IMR-90 (cell line): ENCODE measurements around the gene LRRC4C. TPM values are rescaled to one million over a fixed set of nuclear protein-coding genes. Genes with fewer than 3 reads are reported as not detected.
A peak's percentile ranks its signal among the peaks of the same experiment; 100 is the strongest.

Source experiments
- ATAC-seq: fragments of 200-7000 bp; cut with Tn5 transposase; 2 replicates; pipeline ENCODE4 v1.9.1; 2020; ENCODE audit warnings: low read depth, mild to moderate bottlenecking, moderate library complexity
- BruUV-seq: library from RNA; stranded (reverse); fragments of 400-500 nt; replicated peaks from 2 replicates; lab custom pipeline; 2021; lab: Mats Ljungman, UMichigan
- CTCF ChIA-PET: fragments of 300-600 bp; formaldehyde crosslinking; extraction: SDS; loops from one replicate; lab custom pipeline; 2021; ENCODE audit warnings: antibody characterized with exemption; lab: Yijun Ruan, JAX
- POLR2A ChIA-PET: fragments of 300-600 bp; sonication (Branson Sonifier 250); formaldehyde crosslinking; loops from one replicate; lab custom pipeline; 2022; ENCODE audit warnings: antibody characterized with exemption; ENCODE audit not compliant: unreplicated experiment; lab: Charles Lee
- DNase-seq: peaks from one replicate; pipeline ENCODE4 v3.0.0; 2013
- H2AFZ ChIP-seq: replicated peaks from 2 replicates; pipeline ENCODE3; 2013; ENCODE audit warnings: low read length, mild to moderate bottlenecking; ENCODE audit not compliant: poor library complexity
- H2AK5ac ChIP-seq: 2 replicates; pipeline ENCODE4 v1.6.1; 2013; ENCODE audit warnings: low read depth, low read length, inconsistent platforms
- H2AK9ac ChIP-seq: replicated peaks from 2 replicates; pipeline ENCODE3; 2013; ENCODE audit warnings: mild to moderate bottlenecking, low read depth, low read length, moderate library complexity; ENCODE audit not compliant: poor library complexity
- H2BK120ac ChIP-seq: 2 replicates; pipeline ENCODE4 v1.6.1; 2013; ENCODE audit warnings: low read depth, low read length, inconsistent platforms
- H2BK15ac ChIP-seq: 3 replicates; pipeline ENCODE4 v1.6.1; 2013; ENCODE audit warnings: low read depth, low read length, inconsistent platforms
- H2BK20ac ChIP-seq: 2 replicates; pipeline ENCODE4 v1.6.1; 2013; ENCODE audit warnings: low read depth, mild to moderate bottlenecking, inconsistent platforms, low read length, moderate library complexity
- H2BK5ac ChIP-seq: 2 replicates; pipeline ENCODE4 v1.6.1; 2013; ENCODE audit warnings: mild to moderate bottlenecking, low read depth, low read length, inconsistent platforms; ENCODE audit not compliant: poor library complexity, severe bottlenecking
- H3K14ac ChIP-seq: replicated peaks from 2 replicates; pipeline ENCODE4 v1.6.1; 2013; ENCODE audit warnings: low read depth, low read length, inconsistent platforms
- H3K18ac ChIP-seq: 2 replicates; pipeline ENCODE4 v1.6.1; 2013; ENCODE audit warnings: low read depth, low read length, control low read depth
- H3K23ac ChIP-seq: 2 replicates; pipeline ENCODE4 v1.6.1; 2013; ENCODE audit warnings: low read depth, low read length, inconsistent platforms
- H3K27ac ChIP-seq: 2 replicates; pipeline ENCODE4 v1.5.1; 2013; ENCODE audit warnings: mild to moderate bottlenecking, control low read depth, low read length; ENCODE audit not compliant: insufficient read depth
- H3K27me3 ChIP-seq: 2 replicates; pipeline ENCODE4 v1.6.1; 2013; ENCODE audit warnings: low read length; ENCODE audit not compliant: control insufficient read depth, insufficient read depth
- H3K36me3 ChIP-seq: 2 replicates; pipeline ENCODE4 v1.6.1; 2013; ENCODE audit warnings: low read length, mixed read lengths; ENCODE audit not compliant: control insufficient read depth, insufficient read depth
- H3K4ac ChIP-seq: 2 replicates; pipeline ENCODE4 v1.6.1; 2013; ENCODE audit warnings: low read depth, low read length, inconsistent platforms
- H3K4me1 ChIP-seq: 2 replicates; pipeline ENCODE4 v1.6.1; 2013; ENCODE audit warnings: low read length, mixed read lengths; ENCODE audit not compliant: control insufficient read depth, insufficient read depth
- H3K4me2 ChIP-seq: 2 replicates; pipeline ENCODE4 v1.6.1; 2013; ENCODE audit warnings: low read depth, mild to moderate bottlenecking, control low read depth, low read length, moderate library complexity
- H3K4me3 ChIP-seq: 2 replicates; pipeline ENCODE4 v1.5.1; 2013; ENCODE audit warnings: low read depth, mild to moderate bottlenecking, control low read depth, low read length, moderate library complexity; ENCODE audit not compliant: insufficient read depth
- H3K56ac ChIP-seq: 2 replicates; pipeline ENCODE4 v1.6.1; 2013; ENCODE audit warnings: low read length, inconsistent platforms; ENCODE audit not compliant: insufficient read depth; ENCODE audit errors: extremely low read depth
- H3K79me1 ChIP-seq, 2 experiments: 2 replicates each; pipeline ENCODE4 v1.6.1; 2013; ENCODE audit warnings: low read length in 2 of 2, inconsistent platforms in 1 of 2, low read depth in 1 of 2
- H3K9ac ChIP-seq: 2 replicates; pipeline ENCODE4 v1.6.1; 2013; ENCODE audit warnings: low read depth, low read length, control low read depth
- H3K9me1 ChIP-seq: 2 replicates; pipeline ENCODE4 v1.6.1; 2013; ENCODE audit warnings: low read length, inconsistent platforms; ENCODE audit not compliant: insufficient read depth
- H3K9me3 ChIP-seq: 2 replicates; pipeline ENCODE4 v1.6.1; 2013; ENCODE audit warnings: low read length; ENCODE audit not compliant: control insufficient read depth, insufficient read depth
- H4K20me1 ChIP-seq: 2 replicates; pipeline ENCODE4 v1.6.1; 2013; ENCODE audit warnings: low read length, inconsistent platforms; ENCODE audit not compliant: insufficient read depth
- H4K5ac ChIP-seq: 2 replicates; pipeline ENCODE4 v1.6.1; 2013; ENCODE audit warnings: mild to moderate bottlenecking, low read depth, low read length, control low read depth
- H4K8ac ChIP-seq, 2 experiments: 2 replicates each; pipeline ENCODE4 v1.6.1; 2013; ENCODE audit warnings: low read depth in 2 of 2, low read length in 2 of 2, control low read depth in 1 of 2, inconsistent platforms in 1 of 2
- H4K91ac ChIP-seq: 2 replicates; pipeline ENCODE4 v1.6.1; 2013; ENCODE audit warnings: low read depth, low read length, inconsistent platforms; ENCODE audit not compliant: insufficient read depth
- MAFK ChIP-seq: IDR thresholded peaks from 2 replicates; pipeline ENCODE4 v1.6.1; 2012; ENCODE audit warnings: low read depth, low read length, improper control_type of control experiment
- NFE2L2 ChIP-seq: fragments of 150-350 bp; IDR thresholded peaks from 2 replicates; pipeline ENCODE4 v1.6.1; 2016; ENCODE audit warnings: low read depth, mild to moderate bottlenecking, low read length
- RCOR1 ChIP-seq: IDR thresholded peaks from 2 replicates; pipeline ENCODE4 v1.6.1; 2012; ENCODE audit warnings: mild to moderate bottlenecking, low read length, improper control_type of control experiment; ENCODE audit not compliant: insufficient replicate concordance
- WGBS, 2 experiments: methylation state at CpG; one replicate each; pipeline versions ENCODE4 v1.1.5 to v1.1.7; 2013; ENCODE audit warnings: missing lambda C conversion rate in 2 of 2; ENCODE audit not compliant: insufficient read length in 1 of 2; ENCODE audit errors: extremely low coverage in 2 of 2; 5-methylcytosine and 5-hydroxymethylcytosine counted together
- dilution Hi-C: fragments of 300-500 bp; cut with HindIII; formaldehyde crosslinking; loops from one replicate; pipeline ENCODE4 v1.14.3; 2018; ENCODE audit warnings: low sequenced_read_pairs; ENCODE audit not compliant: unreplicated experiment
- in situ Hi-C: fragments of 300-500 bp; cut with MboI; formaldehyde crosslinking; loops from 3 replicates; pipeline ENCODE4 v1.14.3; 2019; ENCODE audit warnings: low sequenced_read_pairs, inconsistent platforms, mixed read lengths
- intact Hi-C: fragments of 100-400 bp; cut with micrococcal nuclease; formaldehyde crosslinking; loops from 2 replicates; pipeline ENCODE4 v1.10.0; 2022
- polyA plus RNA-seq, 3 experiments: library from polyadenylated mRNA; depleted of rRNA; stranded (reverse); fragments of >200 nt; gene quantifications; 2 replicates each; pipeline ENCODE4 v1.2.3, GENCODE V29; 2012; ENCODE audit warnings: low replicate concordance in 1 of 3
- total RNA-seq: library from RNA; depleted of rRNA; stranded (reverse); fragments of >200 nt; gene quantifications from 2 replicates; pipeline ENCODE4 v1.2.3, GENCODE V29; 2012

The LRRC4C gene
- total and polyA plus RNA-seq, 2 of the 4 experiments (the other 2 are of a cell fraction): under 0.01 to 0.03 TPM

DNA sequence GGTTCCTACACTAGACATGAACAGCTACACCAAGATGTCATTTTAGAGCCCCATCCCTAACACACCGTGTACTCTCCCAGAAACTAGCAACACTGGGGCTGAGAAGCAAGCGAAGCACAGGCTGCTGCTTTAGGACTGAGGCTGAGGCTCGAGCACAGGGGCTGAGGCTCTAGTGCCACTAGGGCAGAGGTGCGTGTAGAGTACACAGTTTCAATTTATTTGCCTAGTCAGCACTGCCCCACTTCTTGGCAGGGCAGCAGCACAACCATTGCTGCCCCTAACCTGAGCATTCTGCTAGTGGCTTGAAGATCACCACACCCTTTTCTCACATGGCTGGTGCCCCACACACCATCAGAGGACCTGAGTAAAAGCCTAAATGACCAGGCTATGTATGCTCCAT lies 713.2 kb downstream of the LRRC4C start:
- no peak for DNase-seq
- in situ Hi-C loops (no loop called here), intact Hi-C loops (no loop called here), dilution Hi-C loops (no loop called here)
- no peak overlapping the region for H3K23ac ChIP-seq
- no peaks in the 10 kb centered on the region for H3K27me3 ChIP-seq
- no peak overlapping the region for H3K9ac ChIP-seq
- no peak overlapping the region for H3K4me2 ChIP-seq
- no peak overlapping the region for H3K18ac ChIP-seq
- H4K91ac ChIP-seq: no peak overlapping the region
- WGBS, 2 experiments: no CpG with 5 or more reads among the region's 4 CpGs
- BruUV-seq: no TSS peak
- ChIA-PET POLR2A (no interaction called here), CTCF (no interaction called here)
- H2BK15ac ChIP-seq: no peak overlapping the region
- H2BK20ac ChIP-seq: no peak overlapping the region
- H3K56ac ChIP-seq: no peak overlapping the region
- no peak overlapping the region for H2BK120ac ChIP-seq
- no peak for ATAC-seq
- no peaks in the 10 kb centered on the region for H3K9me1 ChIP-seq
- no peak overlapping the region for H3K27ac ChIP-seq
- H4K20me1 ChIP-seq: no peaks in the 10 kb centered on the region
- no peaks in the 10 kb centered on the region for H3K79me1 ChIP-seq
- H4K8ac ChIP-seq: no peak overlapping the region
- H2BK5ac ChIP-seq: no peak overlapping the region
- no peak overlapping the region for H2AK5ac ChIP-seq
- no peak overlapping the region for H3K4me3 ChIP-seq
- H3K9me3 ChIP-seq: peaks cover 10% of the 10 kb centered on the region
- no peak overlapping the region for H3K4ac ChIP-seq
- no peaks in the 10 kb centered on the region for H3K4me1 ChIP-seq
- H4K5ac ChIP-seq: no peak overlapping the region
- H3K14ac ChIP-seq: no peak overlapping the region
- H3K36me3 ChIP-seq: no peaks in the 10 kb centered on the region
- H2AFZ ChIP-seq: no peak overlapping the region
- no peak overlapping the region for H2AK9ac ChIP-seq
- TF ChIP-seq NFE2L2 (no peak), MAFK (0 out of 2 replicates have a peak, but pooled peaks have one; percentile 45), RCOR1 (no peak)
